COR-L47 (cell line): ENCODE results near the gene CLEC1A.

ENCODE experiments used
- DNase-seq: peaks from one replicate; lab custom pipeline; 2025; lab: John Stamatoyannopoulos, UW

The CLEC1A gene

DNA sequence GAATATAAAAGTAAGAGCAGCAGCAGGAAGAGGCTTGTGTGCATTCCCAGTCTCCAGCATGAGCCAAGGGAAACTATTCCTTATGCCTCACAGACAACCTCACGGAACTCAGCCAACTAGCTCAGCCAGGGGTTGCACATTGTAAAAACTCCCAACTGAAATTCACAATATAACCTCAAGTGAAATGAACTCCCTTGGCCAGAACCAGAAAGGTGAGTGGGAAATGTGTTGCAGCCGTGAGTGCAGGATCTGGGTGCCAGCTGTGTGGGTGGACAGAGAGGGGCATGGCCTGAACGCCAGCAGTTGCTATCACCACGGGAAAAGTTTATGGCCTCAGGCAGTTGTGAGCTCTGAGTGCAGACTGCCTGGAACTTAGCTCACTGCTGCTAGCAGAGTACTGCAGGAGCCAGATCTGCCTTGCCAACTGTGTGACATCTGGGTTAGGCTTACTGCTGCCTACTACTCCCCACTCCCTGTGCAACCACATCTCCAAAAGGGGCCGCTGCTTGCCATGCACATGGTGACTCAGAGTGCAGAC is 2.3 kb upstream of the CLEC1A start:
- no peak for DNase-seq

DNA sequence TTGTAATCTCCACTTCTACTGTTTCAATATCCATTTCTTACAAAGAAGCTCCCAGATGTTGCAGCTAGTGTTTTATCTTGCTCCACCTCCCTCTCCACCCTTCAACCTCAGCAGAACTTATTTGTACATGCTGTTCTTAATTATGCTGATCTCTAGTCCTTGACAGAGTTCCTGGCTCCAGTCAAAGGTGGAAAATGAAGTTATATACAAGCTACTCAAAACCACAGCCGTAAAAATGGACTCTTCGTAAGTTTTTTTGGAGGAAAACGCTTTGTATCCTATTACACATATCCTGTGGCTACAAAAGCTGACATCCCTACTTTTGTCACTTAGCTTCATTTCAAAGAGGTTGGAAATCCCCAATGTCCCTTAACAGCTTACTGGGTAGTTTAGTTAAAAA is 1.3 kb downstream of the CLEC1A start:
- DNase-seq = no peak

DNA sequence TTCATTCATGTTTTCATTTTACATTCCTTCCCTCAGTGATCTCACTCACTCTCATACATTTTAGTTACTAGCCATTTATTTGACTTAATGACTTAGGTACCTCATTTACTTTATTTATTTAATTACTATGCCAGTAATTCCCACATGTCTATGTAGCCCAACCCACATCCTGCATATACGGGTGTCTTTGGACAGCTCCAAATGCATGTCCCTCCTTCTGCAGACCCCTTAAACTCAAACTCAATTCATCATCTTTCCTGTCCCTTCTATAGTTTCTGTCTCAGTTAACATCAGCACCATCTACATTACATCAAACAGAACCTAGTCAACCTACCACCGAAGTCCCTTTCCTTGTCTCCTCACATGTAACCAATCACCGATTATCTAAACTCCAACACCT is 2.8 kb downstream of the CLEC1A start:
- DNase-seq = no peak

DNA sequence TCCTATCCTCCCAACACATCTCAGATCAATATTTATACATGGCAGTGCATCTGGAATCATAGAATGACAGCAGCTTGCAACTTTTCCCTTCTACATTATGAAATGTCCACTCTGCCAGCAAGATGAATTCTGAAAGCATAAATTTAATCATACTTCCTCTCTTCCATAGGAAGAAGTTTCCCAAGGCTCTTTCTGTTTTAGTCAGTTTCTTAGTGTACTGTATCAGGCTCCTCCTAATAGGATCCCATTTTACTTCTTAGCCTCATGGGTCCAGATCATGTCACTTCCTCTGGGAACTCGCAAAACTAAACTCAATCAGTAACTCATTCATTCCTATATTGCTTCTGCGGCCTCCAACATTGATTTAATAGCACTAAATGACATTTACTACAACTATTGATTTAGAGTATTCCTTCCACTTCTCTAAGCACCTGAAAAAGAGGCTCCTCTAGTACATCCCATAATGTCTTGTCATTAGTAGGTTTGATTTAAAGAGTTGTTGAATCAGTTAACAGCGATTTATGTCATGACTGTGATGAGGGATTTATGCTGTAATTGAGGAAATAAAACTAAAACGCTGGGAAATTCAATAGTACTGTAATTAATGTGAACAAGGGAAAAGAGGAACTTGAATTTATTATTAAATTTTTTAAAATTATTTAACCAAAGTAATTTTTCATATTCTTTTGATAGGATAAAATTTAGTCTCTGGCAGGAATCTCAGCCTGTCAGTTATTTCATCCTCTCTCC is 4.0 kb downstream of the CLEC1A start:
- DNase-seq = no peak

DNA sequence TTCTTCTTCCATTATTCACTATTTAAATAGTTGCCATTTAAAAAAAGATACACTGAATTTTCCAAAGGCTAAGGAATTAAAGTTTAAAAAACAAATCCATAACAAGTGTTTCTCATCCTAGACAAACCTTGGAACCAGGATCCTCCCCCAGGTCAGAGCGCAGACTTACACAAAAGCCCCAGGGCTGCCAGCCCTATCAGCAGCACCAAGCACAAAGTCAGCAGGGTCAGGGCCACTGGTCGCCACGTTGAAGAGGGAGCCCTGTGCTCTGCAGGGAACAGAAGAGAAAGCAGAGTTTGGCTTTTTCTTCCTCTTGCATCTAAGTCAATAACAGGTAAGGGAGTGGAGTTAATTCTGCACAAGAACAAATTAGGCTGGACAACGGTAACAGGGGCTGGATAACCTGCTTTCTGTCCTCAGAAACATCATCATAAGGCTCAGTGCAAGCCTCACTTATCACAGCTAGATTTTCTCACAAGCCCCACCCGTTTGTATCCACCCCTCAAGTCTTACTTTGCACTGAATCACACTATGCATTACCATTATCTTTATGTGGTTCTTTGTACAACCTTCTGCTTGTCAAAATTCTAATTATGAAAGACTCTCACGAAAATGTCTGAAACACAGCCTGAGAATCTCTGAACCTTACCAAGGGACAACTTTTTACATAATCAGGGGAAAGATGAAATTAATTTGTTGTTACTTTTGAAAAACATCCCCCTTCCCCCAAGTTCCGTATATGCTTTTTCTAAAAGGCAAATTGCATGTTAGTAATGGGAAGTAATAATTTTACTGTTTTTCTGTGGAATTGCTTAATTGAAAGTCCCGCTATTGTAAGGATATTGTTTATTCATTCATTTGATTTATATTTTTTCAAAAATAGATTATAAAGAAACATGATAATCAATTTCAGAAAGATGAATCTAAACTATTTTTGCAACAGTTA is 9.6 kb downstream of the CLEC1A start:
- DNase-seq = no peak

DNA sequence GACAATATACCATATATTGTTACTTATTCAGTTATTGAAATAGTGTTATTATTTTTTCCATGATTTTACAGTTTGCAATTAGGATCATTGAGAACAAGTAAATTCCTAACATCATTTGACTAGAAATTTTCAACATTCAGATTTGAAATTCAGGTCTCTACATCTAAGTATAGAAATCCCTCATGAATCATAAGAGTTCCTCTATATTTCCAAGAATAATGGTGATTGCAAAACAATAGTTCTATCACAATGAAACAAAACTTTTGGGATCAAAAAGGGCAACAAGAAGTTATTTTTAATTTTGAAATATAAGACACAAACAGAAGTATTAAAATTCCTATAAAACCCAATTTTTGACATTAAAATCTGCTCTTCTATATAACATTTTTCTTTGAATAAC is 10.8 kb downstream of the CLEC1A start:
- DNase-seq = no peak

DNA sequence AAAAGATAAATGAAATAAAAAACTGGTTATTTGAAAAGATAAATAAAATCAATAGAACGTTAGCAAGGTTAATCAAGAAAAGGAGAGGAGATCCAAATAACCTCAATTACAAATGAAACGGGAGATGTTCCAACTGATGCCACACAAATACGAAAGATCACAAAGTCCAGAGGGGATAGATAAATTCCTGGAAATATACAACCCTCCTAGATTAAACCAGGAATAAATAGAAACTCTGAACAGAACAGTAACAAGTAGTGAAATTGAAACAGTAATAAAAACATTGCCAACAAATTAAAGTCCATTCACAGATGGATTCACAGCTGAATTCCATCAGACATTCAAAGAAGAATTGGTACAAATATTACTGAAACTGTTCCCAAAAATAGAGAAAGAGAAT is 12.4 kb downstream of the CLEC1A start:
- DNase-seq = no peak

DNA sequence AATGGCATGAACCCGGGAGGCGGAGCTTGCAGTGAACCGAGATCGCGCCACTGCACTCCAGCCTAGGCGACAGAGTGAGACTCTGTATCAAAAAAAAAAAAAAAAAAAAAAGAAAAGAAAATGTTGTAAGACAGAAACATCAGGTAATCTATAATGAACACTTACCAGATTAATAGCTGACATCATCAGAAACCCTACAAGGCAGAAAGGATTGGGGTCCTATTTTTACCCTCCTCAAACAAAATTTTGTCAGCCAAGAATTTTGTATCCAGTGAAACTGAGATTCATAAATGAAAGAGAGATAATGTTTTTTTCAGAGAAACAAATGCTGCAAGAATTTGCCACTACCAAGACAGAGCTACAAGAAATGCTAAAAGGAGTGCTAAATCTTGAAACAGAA is 14.1 kb downstream of the CLEC1A start:
- no peak for DNase-seq

DNA sequence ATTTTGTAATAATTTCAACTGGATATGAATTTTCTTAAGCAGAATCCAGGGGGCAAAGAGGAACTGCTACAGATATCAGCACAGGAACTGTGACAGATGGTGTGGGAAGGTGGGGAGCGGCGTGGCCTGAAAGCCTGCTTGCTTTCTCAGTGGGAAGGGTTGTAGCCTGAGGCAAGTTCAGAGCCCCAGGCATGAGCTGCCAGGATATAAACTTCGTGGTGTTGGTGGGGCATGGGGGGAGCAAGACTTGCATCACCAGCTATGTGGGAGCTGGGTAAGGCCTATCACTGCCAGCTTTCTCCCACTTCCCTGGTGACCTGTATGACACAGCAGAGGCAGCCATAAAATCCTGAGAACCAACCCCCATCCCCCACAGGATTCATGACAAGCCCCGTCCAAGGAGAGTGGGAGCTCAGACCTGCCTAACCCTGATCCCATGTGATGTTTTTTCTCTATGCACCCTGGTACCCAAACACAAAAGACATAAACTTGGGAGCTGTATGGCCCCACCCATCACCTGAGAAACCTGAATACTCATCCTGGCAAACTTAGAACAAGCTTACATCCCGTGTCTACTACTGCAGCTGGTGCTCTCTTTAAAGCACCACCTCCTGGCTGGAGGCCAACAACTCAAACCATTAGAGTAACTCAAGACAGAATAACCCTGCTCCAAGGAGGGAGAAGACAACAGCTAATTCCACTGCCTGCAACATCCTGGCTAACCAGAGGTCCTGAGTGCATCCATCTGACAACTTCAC is 16.5 kb downstream of the CLEC1A start:
- DNase-seq = no peak

DNA sequence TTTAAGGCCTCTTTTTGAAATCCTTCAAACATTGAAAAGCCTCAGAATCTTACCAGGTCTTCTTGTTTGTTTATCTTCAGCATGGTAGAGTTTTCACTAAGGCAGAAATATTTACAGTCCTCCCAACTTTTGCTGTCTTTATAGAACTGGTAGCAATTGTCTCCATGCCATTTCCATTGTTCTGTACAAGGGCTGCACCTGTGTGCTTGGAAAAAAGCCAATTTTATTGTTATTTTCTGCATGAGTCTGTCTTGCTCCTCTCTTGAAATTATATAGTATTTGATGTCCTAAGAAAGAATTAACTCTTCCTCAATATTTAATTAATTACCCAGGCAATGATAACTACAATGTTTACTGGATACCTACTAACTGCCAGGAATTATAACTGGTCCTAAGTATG is 23.3 kb downstream of the CLEC1A start:
- DNase-seq = no peak

DNA sequence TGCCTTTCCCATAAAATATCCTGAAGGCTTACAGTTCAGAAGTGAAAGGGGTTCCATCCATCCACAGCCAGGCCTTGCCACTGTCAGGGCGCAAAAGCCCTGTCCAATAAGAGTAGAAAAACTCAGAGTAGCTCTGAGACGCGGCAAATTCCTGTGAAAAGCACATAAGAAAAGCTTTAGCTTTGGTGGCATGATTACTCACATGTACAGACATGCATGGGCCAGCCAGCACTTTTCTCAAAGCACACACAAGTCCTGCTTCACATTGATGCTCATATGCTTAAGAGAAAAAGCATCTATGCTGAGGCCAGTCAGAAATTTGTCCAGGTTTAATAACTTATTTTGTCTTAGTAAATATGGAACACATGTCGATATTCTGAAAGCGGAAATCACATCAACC is 25.5 kb downstream of the CLEC1A start:
- no peak for DNase-seq

DNA sequence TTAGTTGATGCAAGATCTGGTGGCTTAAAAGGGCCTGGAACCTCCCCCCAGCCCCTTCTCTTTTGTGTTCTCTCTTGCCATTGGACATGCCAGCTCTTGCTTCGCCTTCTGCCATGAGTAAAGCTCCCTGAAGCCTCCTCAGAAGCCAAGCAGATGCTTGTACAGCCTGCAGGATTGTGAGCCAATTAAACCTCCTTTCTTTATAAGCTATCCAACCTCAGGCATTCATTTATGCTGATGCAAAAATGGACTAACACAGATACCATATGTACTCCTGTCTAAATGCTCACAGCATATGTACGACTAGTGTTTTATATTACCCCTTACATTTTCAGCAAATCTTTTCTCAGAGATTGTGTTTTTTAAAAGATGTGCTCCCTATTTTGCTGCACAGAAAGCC is 26.7 kb downstream of the CLEC1A start:
- no peak for DNase-seq

DNA sequence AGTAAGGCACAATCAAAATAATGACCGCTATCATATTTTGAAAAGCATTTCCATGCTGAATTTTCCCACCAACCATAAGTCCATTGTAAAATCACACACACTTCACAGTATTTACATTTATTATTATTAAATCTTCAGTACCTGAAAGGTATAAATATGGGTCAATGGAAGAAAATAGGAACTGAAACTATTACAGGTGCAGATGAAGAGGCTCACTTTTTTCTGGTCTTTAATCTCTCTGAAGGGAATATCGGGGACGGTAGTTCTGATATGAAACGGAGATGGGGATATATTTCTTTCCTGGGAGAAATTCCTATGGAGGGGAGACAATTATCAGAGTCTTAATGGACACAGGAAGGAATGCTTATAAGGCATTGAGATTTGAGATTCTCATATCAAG is 28.4 kb downstream of the CLEC1A start:
- DNase-seq = no peak

DNA sequence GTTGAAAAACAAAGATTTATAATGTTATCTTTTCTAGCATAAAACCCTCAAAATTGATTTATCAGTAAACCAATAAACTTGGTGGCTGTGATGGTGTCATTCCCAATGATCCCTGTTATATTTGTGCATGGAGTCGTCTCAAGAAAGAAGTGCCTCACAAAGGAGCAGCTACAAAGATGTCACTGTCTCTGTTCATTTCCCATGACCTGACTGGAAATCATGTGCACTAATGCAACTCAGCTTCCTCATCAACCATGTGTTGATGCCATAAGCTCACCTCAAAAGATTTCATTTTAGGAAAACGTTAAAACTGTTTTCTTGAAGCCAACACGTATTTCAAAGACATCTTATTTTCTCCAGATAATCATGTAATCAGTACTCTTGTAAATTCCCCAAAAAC is 28.8 kb downstream of the CLEC1A start:
- DNase-seq = no peak

DNA sequence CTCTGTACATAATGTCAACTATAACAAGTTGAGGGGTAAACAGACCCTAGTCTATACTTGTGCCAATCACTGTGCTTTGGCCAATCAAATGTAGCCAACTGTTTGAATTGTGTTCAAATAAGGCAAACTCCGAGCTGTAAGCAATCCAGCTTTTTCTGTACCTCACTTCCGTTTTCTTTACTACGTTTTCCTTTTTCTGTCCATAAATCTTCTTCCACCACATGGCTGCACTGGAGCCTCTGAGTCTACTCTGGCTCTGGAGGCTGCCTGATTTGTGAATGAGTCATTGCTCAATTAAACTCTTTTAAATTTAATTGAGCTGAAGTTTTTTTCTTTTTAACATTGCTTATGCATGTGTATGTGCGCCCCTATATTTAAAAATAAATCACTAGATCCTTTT is 29.7 kb downstream of the CLEC1A start:
- DNase-seq = no peak

DNA sequence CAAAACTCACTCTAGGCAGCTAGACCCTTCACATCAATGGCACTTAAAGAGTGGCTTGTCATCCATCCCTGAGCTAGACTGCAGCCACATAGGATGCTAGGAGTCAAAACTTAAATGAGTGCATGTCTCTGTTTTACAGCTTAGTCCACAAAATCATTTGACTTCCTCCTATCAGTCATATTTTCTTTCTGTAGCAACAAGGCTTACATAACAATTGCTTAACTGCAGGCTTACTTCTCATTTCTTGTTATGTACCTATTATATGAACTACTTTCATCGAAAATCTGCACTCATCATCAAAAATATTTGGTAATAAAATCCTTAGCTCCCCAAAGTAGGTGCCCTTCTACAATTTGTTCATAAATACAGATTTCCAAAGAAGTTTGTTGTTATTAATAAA is 30.1 kb downstream of the CLEC1A start:
- DNase-seq = no peak

DNA sequence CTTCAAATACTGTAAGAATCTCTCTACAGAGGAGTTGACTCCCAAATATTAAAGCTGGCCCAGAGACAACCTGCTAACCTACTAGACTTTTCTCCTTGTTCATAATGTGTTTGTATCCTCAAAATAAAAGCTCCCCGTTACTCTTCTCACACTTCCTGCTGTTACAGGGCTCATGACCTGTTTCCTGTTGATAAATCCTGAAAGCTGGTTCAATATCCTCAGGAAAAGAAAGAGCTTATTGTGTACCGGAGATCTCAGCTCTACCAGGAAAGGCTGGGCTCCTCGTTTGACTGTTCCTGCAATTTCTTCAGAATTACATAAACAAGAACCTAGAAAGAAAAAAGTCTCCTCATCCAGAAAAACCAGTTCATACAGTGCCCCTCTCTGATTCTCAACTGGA is 30.8 kb downstream of the CLEC1A start:
- no peak for DNase-seq

DNA sequence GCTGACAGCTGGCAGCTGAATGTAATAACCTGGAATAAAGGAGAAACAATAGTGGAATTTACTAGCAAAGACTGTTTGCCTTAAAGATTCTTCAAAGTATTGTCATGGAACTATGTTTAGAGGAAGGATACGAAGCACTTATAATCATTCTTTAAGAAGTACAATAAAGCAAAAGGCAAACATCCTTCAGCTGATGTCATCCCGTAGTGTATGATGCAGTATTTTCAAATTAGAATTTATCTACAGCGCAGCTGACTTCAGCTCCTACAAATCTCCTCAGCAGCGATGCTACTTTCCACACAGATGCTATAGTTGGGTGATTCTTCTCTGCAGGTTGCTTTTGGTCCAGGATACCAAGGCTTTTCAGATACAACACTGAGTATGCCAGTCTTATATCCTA is 31.5 kb downstream of the CLEC1A start:
- no peak for DNase-seq

DNA sequence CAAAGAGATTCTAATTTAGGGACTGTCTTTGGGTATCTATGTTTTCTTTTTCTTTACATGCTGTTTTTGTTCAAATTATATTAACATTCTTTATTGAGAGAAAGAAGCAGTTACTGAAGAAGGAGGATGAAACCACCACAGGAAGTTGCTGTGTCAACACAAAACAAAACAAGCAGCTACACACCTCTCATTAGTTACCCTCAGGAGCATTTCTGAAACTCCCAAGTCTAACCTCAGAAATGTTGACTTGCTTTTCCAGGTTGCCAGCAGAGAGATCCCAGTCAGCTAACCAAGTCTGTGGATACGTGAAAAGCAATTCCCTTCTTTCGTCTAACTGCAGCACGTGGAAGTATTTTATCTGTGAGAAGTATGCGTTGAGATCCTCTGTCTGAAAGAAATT is 33.5 kb downstream of the CLEC1A start:
- no peak for DNase-seq

DNA sequence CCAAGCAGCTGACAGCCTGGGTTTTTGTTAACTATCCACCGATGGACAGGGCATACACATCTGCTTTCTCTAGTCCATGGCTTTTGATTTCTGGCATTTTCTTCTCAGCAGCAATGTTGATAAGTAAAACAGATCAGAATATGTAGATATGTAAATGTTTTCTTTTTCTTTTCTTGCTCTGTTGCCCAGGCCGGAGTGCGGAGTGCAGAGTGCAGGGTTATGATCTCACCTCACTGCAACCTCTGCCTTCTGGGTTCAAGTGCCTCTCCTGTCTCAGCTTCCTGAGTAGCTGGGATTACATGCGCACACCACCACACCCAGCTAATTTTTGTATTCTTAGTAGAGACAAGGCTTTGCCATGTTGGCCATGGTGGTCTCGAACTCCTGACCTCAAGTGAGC is 40.4 kb downstream of the CLEC1A start:
- DNase-seq = no peak

DNA sequence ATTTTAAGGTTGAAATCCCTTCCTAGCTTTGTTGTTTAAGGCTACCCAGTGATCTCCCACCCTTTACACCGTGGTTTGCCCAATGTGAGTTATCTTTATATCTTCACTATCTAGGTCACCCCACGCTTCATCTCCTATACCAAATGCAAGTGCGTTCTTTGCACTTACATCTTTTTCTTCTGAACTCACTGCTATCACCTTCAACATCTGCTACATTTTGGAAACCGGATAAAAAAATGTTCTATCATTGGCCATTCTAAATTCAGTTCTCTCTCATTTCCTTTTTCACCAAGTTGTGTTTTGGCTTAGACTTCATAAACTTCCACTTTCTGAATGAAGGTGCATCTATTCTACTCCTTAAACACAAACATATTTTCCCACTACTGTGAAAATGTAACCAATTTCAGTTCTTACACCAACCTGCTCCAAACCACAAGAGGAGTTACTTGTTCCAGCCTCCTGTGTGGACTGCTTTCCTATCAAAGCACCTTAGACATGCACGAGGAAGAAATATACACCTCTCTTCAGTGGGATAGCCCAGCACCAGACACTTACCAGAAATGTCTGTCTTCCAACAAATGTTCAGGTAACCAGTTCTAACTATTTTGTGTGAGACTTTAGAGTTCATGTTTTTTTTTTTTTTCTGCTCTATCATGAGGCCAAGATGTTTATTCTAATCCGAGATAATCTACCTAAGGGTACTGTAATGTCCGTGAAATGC is 46.4 kb downstream of the CLEC1A start:
- no peak for DNase-seq

DNA sequence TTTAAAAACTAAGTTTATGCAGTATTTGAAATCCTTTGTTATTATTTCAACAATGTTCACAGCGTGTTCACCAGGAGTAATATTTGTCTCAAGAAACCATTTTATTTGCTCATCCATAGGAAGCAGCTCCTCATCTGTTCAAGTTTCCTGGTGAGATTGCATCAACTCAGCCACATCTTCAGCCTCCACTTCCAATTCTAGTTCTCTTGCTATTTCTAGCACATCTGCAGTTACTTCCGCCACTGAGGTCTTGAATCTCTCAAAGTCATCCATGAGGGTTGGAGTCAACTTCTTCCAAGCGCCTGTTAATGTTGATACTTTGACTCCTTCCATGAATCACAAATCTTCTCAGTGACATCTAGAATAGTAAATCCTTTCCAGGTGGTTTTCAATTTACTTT is 50.3 kb downstream of the CLEC1A start:
- DNase-seq = no peak
